Measurements from ENCODE around the gene ZNF134.

The ZNF134 gene

DNA sequence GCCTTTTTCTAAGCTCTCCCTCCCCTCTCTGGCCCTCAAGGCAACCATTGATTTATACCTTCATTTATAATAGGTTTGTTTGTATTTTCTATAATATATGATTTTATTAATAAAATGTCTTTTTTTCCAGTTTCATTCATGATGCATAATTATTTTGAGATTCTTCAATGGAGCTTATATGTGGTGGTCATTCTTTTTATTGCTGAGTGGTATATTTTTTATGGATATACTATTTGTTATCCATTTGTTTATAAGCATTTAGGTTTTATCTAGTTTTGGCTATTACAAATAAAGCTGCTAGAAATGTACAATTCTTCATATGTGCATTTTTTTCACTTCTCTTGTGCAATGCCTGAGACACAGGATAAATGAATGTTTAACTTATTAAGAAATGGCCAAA is 29.7 kb downstream of the ZNF134 start:
- Histone ChIP-seq H3K4me1 (no peaks in the 10 kb centered on the region), H3K4me3 (ENCODE audit: low read depth, low read length) (no peak overlapping the region), H3K27me3 (no peaks in the 10 kb centered on the region), H3K36me3 (peaks cover 35% of the 10 kb centered on the region), H3K9me3 (no peaks in the 10 kb centered on the region)
- DNase-seq: no peak
- TF ChIP-seq, protein P1, sequence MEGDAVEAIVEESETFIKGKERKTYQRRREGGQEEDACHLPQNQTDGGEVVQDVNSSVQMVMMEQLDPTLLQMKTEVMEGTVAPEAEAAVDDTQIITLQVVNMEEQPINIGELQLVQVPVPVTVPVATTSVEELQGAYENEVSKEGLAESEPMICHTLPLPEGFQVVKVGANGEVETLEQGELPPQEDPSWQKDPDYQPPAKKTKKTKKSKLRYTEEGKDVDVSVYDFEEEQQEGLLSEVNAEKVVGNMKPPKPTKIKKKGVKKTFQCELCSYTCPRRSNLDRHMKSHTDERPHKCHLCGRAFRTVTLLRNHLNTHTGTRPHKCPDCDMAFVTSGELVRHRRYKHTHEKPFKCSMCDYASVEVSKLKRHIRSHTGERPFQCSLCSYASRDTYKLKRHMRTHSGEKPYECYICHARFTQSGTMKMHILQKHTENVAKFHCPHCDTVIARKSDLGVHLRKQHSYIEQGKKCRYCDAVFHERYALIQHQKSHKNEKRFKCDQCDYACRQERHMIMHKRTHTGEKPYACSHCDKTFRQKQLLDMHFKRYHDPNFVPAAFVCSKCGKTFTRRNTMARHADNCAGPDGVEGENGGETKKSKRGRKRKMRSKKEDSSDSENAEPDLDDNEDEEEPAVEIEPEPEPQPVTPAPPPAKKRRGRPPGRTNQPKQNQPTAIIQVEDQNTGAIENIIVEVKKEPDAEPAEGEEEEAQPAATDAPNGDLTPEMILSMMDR (IDR thresholded peaks at IDR 0.05; ENCODE audit: low read depth, low read length): no peak

DNA sequence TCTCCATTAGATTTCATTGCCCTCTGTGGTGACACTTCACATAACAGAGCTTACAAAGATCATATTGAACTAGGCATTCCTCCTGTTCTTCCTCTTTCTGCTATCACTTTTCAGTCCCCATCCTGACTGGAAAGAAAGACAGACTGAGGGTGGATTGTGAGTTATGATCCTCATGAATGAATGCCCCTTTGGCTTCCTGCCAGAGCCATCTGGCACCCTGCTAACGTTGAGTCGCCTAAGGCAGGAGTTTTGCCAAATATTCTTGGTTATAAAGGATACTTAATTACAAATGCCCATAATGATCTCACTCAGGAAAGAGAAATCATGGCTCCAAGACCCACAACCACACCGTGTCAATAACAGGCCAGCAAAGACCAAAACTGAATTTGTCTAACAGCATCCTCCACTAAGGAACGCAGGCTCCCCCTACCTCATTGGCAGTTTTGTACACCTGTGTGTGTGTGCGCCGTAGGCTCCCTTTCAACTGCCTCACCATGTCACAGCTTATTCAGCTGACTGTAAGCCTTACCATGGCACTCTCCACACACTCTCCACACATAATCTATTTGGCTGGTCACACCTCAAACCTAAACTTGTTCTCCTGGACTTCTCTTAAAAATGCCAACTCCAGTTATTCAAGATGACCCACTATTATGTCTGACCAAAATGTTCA is 34.4 kb downstream of the ZNF134 start:
- H3K27me3 ChIP-seq: no peaks in the 10 kb centered on the region
- no peaks in the 10 kb centered on the region for H3K36me3 ChIP-seq
- no peaks in the 10 kb centered on the region for H3K9me3 ChIP-seq
- no peak overlapping the region for H3K4me3 ChIP-seq (ENCODE audit: low read depth, low read length)
- H3K4me1 ChIP-seq: no peaks in the 10 kb centered on the region
- TF ChIP-seq, protein P1 (IDR thresholded peaks at IDR 0.05; ENCODE audit: low read depth, low read length): no peak
- DNase-seq: peak; percentile 63

DNA sequence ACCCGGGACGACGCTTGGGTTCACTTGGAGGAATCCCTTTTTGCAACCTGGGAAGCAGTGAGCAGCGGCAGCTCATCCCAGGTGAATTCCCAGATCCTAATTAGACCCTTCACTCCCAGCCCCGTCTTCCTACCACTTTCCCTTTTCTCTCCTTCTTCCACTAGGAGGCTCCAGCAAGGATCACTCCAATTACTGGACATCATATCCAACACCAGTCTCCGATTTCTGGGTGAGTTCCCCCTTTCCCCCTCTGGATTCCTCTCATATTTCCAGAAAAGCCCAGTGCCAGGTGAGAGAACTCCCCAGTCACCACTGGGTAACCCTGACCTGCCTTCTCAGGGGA is 37.6 kb downstream of the ZNF134 start:
- no peaks in the 10 kb centered on the region for H3K27me3 ChIP-seq
- no peaks in the 10 kb centered on the region; the same call in 1 of the 2 replicates for H3K9me3 ChIP-seq
- no peaks in the 10 kb centered on the region for H3K36me3 ChIP-seq
- TF ChIP-seq, protein P1 (IDR thresholded peaks at IDR 0.05; ENCODE audit: low read depth, low read length): peak; percentile 21; the same call in 1 of the 2 replicates
- H3K4me1 ChIP-seq: no peaks in the 10 kb centered on the region
- H3K4me3 ChIP-seq (ENCODE audit: low read depth, low read length): no peak overlapping the region
- DNase-seq: no peak

DNA sequence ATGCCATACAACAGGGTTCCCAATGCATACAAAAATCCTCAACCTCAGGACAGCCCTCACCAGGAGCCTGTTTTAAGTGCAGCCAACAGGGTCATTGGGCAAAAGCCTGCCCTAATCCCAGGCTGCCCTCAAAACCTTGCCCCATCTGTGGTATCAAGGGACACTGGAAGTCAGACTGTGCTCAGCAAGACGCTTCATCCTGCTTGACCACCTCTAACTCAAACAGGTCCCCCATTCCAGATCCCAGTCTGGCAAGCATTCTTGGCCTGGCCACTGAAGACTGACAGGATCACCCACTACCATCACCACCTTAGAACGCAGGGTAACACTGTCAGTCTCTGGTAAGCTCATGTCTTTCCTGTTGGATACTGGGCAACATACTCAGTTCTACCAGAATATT is 39.6 kb downstream of the ZNF134 start:
- no peak for DNase-seq
- Histone ChIP-seq H3K36me3 (no peaks in the 10 kb centered on the region), H3K4me3 (ENCODE audit: low read depth, low read length) (no peak overlapping the region), H3K4me1 (no peaks in the 10 kb centered on the region), H3K9me3 (no peaks in the 10 kb centered on the region; the same call in 1 of the 2 replicates), H3K27me3 (no peaks in the 10 kb centered on the region)
- TF ChIP-seq, protein P1 (IDR thresholded peaks at IDR 0.05; ENCODE audit: low read depth, low read length): no peak

DNA sequence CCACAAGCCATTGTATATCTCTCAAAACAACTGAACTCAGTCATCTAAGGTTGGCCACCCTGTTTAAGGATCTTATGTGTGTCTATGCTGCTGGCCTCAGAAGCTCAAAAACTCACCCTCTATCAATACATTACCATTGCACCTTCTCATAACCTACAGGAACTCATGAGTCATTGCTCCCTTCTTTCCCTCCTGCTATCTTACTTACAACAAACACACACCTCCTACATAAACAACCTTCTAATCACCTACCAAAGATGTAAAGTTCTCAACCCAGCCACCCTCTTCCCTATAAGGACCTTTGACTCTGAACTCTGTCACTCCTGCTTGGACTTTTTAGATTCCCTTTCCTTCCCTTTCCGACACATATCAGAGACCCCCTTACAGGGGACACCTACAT is 41.4 kb downstream of the ZNF134 start:
- Histone ChIP-seq H3K4me1 (no peaks in the 10 kb centered on the region), H3K9me3 (no peaks in the 10 kb centered on the region; the same call in 1 of the 2 replicates)
- TF ChIP-seq, protein P1 (IDR thresholded peaks at IDR 0.05; ENCODE audit: low read depth, low read length): no peak

DNA sequence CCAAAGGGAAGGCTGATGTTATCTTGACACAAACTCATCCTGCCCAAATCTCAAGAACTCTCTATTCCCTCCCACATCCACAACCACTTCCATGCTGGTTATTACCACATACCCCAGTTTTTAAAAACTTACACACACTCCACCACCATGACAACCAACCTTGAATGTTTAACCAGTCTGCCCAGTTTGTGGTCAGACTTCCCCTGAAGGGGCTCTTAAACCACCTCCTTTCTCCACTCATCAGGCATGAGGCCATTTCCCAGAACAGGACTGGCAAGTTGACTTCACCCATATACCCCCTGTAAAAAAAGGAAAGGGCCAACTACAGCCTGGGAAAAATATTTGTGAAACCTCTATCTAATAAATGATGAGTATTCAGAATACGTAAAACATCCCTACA is 42.3 kb downstream of the ZNF134 start:
- no peak for DNase-seq
- Histone ChIP-seq H3K4me3 (ENCODE audit: low read depth, low read length) (no peak overlapping the region), H3K36me3 (no peaks in the 10 kb centered on the region), H3K4me1 (no peaks in the 10 kb centered on the region), H3K27me3 (peaks cover 14% of the 10 kb centered on the region), H3K9me3 (no peaks in the 10 kb centered on the region; the same call in 1 of the 2 replicates)
- TF ChIP-seq, protein P1 (IDR thresholded peaks at IDR 0.05; ENCODE audit: low read depth, low read length): no peak

More for the DNA sequence above, 41.4 kb downstream of the ZNF134 start:
- H3K4me3 ChIP-seq (ENCODE audit: low read depth, low read length): no peak overlapping the region
- peaks cover 11% of the 10 kb centered on the region; the same call in 1 of the 2 replicates for H3K27me3 ChIP-seq
- DNase-seq: no peak
- no peaks in the 10 kb centered on the region for H3K36me3 ChIP-seq
